Vagina (tissue), 2 donors: Measurements from ENCODE around the gene UTP14A. TPM values are rescaled to one million over a fixed set of nuclear protein-coding genes. Genes with fewer than 3 reads are reported as not detected.

Source experiments
- DNase-seq, 2 donors: peaks; one replicate each; pipeline ENCODE4 v3.0.0-alpha.2; 2017; ENCODE audit errors: extremely low spot score in 2 of 2
- H3K27ac ChIP-seq: fragments of 200-600 bp; sonication (generic); one replicate; pipeline ENCODE4 v1.5.1; 2019
- H3K27me3 ChIP-seq: fragments of 200-600 bp; sonication (generic); one replicate; pipeline ENCODE4 v1.5.1; 2019
- H3K36me3 ChIP-seq, 2 donors: fragments of 200-600 bp; sonication (generic); one replicate each; pipeline ENCODE4 v1.5.1; 2017 to 2019
- H3K4me1 ChIP-seq: fragments of 200-600 bp; sonication (generic); one replicate; pipeline ENCODE4 v1.5.1; 2019
- H3K4me3 ChIP-seq, 2 donors: fragments of 200-600 bp; sonication (generic); 1 replicate in 1 of 2; 2 replicates in 1 of 2; pipeline ENCODE4 v1.5.1; 2016 to 2019
- H3K9me3 ChIP-seq: fragments of 200-600 bp; sonication (generic); one replicate; pipeline ENCODE4 v1.5.1; 2019
- POLR2A ChIP-seq, 2 donors: fragments of 450-650 bp; IDR thresholded peaks; one replicate each; pipeline ENCODE4 v1.6.1; 2017; ENCODE audit warnings: antibody characterized with exemption in 2 of 2, mild to moderate bottlenecking in 2 of 2, moderate library complexity in 2 of 2
- POLR2AphosphoS5 ChIP-seq, 2 donors: sonication (generic); formaldehyde crosslinking; IDR thresholded peaks; one replicate each; pipeline ENCODE4 v1.9.0; 2017; ENCODE audit warnings: antibody characterized with exemption in 2 of 2, mild to moderate bottlenecking in 2 of 2, low read depth in 1 of 2; ENCODE audit not compliant: insufficient read depth in 1 of 2
- intact Hi-C: fragments of 100-400 bp; cut with DNase I; formaldehyde crosslinking; loops from one replicate; pipeline ENCODE4 v1.15.1; 2023
- total RNA-seq: library from RNA; depleted of rRNA; stranded (reverse); fragments of >200 nt; gene quantifications from one replicate; pipeline ENCODE4 v1.2.3, GENCODE V29; 2016
- TF ChIP-seq, protein P1 (sequence below), 3 experiments: fragments of 450-650 bp in 2 of 3; fragments of 200-600 bp in 1 of 3; sonication (generic) in 1 of 3; IDR thresholded peaks; one replicate each; pipeline ENCODE4 v1.5.1; 2017 to 2019; ENCODE audit warnings: antibody characterized with exemption in 3 of 3, mild to moderate bottlenecking in 2 of 3, moderate library complexity in 2 of 3

Gene UTP14A
- total RNA-seq, 1 donor from 2014 or later = 9.8 TPM

DNA sequence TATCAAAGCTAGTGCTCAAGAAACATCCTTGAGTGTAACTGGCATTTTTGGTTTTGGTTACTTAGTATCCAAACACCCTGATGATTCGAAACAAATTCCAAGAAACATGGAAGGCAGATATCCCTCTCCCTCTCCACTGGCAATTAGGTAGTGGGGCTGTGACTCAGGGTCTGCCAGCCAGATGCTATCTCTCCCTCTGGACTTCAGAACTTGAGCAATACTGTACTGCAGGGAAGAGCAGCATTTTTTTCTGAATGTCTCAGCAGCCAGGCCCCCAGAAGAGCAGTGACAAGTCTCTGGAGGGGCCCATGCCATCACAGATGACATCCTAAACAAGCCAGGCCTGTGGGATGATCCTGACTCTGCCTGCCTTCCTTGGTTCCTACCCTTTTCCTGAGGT, 39.2 kb downstream of the UTP14A start:
- Histone ChIP-seq H3K36me3 (no peaks in the 10 kb centered on the region), H3K9me3 (no peaks in the 10 kb centered on the region)
- intact Hi-C loops = no loop called here

DNA sequence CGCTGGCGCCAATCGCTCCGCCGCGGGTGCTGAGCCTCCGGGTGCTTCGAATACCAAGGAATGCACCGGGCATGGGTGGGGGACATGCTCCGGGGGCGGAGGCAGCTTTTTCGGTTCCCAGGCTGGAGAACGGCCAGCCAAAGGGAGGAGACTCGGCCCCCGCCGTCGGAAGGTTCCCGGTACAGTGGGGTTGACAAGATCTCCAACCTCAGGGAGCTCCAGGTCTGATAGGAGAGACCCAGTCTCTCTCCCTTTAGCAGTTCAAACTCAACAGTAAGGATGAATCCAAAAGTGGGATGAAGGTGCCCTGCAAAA, 47.3 kb downstream of the UTP14A start:
- H3K4me3 ChIP-seq = peak overlapping the region; percentile 40 to 47
- intact Hi-C loops = no loop called here

More for the DNA sequence above, 39.2 kb downstream of the UTP14A start:
- no peak for TF ChIP-seq POLR2A (IDR thresholded peaks at IDR 0.05)
- TF ChIP-seq, protein P1, sequence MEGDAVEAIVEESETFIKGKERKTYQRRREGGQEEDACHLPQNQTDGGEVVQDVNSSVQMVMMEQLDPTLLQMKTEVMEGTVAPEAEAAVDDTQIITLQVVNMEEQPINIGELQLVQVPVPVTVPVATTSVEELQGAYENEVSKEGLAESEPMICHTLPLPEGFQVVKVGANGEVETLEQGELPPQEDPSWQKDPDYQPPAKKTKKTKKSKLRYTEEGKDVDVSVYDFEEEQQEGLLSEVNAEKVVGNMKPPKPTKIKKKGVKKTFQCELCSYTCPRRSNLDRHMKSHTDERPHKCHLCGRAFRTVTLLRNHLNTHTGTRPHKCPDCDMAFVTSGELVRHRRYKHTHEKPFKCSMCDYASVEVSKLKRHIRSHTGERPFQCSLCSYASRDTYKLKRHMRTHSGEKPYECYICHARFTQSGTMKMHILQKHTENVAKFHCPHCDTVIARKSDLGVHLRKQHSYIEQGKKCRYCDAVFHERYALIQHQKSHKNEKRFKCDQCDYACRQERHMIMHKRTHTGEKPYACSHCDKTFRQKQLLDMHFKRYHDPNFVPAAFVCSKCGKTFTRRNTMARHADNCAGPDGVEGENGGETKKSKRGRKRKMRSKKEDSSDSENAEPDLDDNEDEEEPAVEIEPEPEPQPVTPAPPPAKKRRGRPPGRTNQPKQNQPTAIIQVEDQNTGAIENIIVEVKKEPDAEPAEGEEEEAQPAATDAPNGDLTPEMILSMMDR (IDR thresholded peaks at IDR 0.05) = no peak
- no peak for TF ChIP-seq POLR2AphosphoS5 (IDR thresholded peaks at IDR 0.05; ENCODE audit: insufficient read depth in 1 of 2, low read depth in 1 of 2)
- Histone ChIP-seq H3K4me3 (no peak overlapping the region), H3K4me1 (no peaks in the 10 kb centered on the region), H3K27me3 (no peaks in the 10 kb centered on the region), H3K27ac (no peak overlapping the region)
- DNase-seq = no peak

DNA sequence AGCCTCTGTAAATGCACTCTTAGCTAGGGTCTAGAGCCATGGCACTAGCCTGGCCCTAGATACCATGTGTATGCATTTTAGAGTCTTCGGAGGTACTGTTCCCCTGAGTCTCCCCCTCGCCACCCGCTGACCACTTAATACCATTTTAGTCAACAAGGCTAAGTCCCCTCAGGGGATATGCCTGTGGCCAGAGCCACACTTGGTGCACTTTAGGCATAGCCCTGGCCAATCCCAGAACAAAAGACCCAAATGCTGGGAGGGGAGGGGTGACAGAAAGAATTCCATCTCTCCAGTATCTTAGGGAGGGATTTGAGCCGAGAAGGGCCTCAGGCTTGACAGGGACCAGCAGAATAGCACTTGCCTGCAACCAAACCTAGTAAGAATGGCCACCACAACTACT, 47.9 kb downstream of the UTP14A start:
- Histone ChIP-seq H3K4me1 (peaks cover 5% of the 10 kb centered on the region), H3K27ac (no peak overlapping the region), H3K4me3 (no peak overlapping the region), H3K9me3 (no peaks in the 10 kb centered on the region), H3K36me3 (no peaks in the 10 kb centered on the region), H3K27me3 (no peaks in the 10 kb centered on the region)
- no peak for DNase-seq
- TF ChIP-seq, protein P1 (IDR thresholded peaks at IDR 0.05) = no peak
- TF ChIP-seq POLR2A (IDR thresholded peaks at IDR 0.05) (no peak), POLR2AphosphoS5 (IDR thresholded peaks at IDR 0.05; ENCODE audit: insufficient read depth in 1 of 2, low read depth in 1 of 2) (no peak)
- intact Hi-C loops = no loop called here

More for the DNA sequence above, 47.3 kb downstream of the UTP14A start:
- no peaks in the 10 kb centered on the region for H3K36me3 ChIP-seq
- peaks cover 5% of the 10 kb centered on the region for H3K4me1 ChIP-seq
- H3K27ac ChIP-seq = no peak overlapping the region
- no peaks in the 10 kb centered on the region for H3K27me3 ChIP-seq
- TF ChIP-seq, protein P1 (IDR thresholded peaks at IDR 0.05) = no peak
- TF ChIP-seq POLR2A (IDR thresholded peaks at IDR 0.05) (no peak), POLR2AphosphoS5 (IDR thresholded peaks at IDR 0.05; ENCODE audit: insufficient read depth in 1 of 2, low read depth in 1 of 2) (no peak)
- H3K9me3 ChIP-seq = no peaks in the 10 kb centered on the region
- DNase-seq = no peak

DNA sequence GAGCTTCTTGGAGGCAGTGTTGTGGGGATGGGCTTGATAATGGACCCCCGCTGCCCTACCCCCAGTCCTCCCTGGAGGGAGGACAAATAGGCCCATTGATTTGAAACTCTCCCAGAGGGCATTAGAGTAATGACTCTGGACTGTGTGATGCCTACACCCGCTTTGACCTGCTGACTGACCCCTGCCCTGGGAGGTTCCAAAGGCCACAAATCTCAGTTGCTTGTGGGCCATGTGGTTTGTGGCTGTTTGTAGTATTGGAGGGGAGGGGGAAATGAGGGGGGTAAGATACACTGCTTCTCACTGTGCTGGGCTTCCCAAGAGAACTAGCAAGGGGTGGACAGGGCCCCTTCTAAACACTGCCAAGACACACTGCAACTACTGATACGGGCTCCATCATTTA, 48.8 kb downstream of the UTP14A start:
- H3K4me1 ChIP-seq = peaks cover 11% of the 10 kb centered on the region
- H3K4me3 ChIP-seq = no peak overlapping the region
- no peak for TF ChIP-seq POLR2AphosphoS5 (IDR thresholded peaks at IDR 0.05; ENCODE audit: insufficient read depth in 1 of 2, low read depth in 1 of 2)
- TF ChIP-seq POLR2A (IDR thresholded peaks at IDR 0.05) = no peak
- TF ChIP-seq, protein P1 (IDR thresholded peaks at IDR 0.05) = no peak
- intact Hi-C loops = no loop called here
- H3K27me3 ChIP-seq = no peaks in the 10 kb centered on the region
- no peaks in the 10 kb centered on the region for H3K9me3 ChIP-seq
- DNase-seq = no peak
- H3K36me3 ChIP-seq = no peaks in the 10 kb centered on the region
- H3K27ac ChIP-seq = no peak overlapping the region

DNA sequence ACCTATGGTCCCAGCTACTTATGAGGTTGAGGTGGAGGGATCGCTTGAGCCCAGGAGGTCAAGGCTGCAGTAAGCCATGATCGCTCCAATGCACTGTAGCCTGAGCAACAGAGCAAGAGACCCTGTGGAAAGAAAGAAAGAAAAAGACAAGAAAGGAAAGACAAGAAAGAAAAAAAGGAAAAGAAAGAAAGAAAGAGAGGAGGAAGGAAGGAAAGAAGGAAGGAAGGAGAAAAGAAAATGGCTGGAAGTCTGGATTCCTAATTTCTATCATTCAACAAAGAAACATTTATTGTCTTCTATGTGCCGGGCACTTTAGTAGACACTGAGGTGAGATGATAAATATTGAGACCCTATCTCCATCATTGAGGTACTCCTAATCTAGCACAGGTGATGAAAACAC, 49.7 kb downstream of the UTP14A start:
- Histone ChIP-seq H3K9me3 (no peaks in the 10 kb centered on the region), H3K36me3 (no peaks in the 10 kb centered on the region), H3K4me3 (no peak overlapping the region), H3K27ac (no peak overlapping the region), H3K27me3 (no peaks in the 10 kb centered on the region), H3K4me1 (peaks cover 11% of the 10 kb centered on the region)
- DNase-seq = no peak
- TF ChIP-seq POLR2AphosphoS5 (IDR thresholded peaks at IDR 0.05; ENCODE audit: insufficient read depth in 1 of 2, low read depth in 1 of 2) (no peak), POLR2A (IDR thresholded peaks at IDR 0.05) (no peak)
- TF ChIP-seq, protein P1 (IDR thresholded peaks at IDR 0.05) = no peak
- intact Hi-C loops = no loop called here
